Measurements from ENCODE around the gene TTC7B.
A peak's percentile ranks its signal among the peaks of the same experiment; 100 is the strongest.

Gene TTC7B

DNA sequence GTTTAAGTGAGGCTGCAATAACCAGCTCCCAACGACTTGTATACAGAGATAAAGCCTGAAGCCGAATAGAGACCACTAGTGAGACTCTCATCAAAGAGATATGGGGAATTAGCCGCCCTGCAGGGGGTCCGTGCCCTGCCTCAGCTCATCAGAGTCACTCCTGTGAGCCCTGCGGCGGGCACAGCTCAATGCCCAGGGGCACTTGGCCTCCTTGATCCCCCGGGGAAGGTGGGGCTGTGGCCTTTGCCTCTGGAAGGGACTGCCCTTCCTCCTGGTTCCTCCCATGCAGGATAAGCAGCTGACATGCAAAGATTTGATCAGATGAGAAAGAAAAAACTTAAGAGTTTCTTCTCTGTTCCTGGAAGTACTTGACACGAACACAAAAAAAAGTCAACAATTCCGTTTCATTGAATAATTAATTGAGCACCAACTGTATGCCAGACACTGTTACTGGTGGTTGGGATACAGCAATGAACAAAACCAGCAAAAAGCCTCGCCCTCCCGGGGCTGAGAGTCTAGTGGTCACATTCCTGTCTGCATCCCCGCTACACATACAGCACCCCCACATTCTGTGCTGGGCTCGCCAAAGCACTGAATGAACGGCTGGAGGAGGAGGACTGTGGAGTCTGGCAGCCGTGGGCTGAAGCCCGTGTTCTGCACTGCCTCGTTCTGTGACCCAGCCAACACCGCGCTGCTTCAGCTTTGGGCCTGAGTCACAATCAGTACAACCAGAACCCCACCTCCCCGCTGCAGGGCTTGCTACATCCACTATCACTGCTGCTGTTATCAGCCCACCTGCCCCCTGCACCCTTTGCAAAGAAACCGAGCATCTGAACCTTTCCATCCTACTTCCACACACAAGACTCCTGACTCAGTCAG is 10.3 kb downstream of the TTC7B start:
- DNase-seq (ENCODE audit: low read depth): no peak

DNA sequence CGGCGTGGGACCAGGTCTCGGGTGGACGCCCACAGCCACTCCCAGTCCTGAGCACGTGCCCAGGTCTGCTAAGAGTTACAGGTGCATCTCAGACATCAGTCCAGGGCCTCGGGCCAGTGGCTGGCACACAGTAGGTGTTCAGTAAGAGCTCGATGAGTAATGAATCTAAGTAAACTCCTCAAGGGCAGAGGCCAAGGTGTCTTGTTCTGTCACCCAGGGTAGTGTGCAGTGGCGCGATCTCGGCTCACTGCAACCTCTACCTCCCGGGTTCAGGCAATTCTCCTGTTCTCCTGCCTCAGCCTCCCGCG is 11.2 kb downstream of the TTC7B start:
- DNase-seq (ENCODE audit: low read depth): no peak

DNA sequence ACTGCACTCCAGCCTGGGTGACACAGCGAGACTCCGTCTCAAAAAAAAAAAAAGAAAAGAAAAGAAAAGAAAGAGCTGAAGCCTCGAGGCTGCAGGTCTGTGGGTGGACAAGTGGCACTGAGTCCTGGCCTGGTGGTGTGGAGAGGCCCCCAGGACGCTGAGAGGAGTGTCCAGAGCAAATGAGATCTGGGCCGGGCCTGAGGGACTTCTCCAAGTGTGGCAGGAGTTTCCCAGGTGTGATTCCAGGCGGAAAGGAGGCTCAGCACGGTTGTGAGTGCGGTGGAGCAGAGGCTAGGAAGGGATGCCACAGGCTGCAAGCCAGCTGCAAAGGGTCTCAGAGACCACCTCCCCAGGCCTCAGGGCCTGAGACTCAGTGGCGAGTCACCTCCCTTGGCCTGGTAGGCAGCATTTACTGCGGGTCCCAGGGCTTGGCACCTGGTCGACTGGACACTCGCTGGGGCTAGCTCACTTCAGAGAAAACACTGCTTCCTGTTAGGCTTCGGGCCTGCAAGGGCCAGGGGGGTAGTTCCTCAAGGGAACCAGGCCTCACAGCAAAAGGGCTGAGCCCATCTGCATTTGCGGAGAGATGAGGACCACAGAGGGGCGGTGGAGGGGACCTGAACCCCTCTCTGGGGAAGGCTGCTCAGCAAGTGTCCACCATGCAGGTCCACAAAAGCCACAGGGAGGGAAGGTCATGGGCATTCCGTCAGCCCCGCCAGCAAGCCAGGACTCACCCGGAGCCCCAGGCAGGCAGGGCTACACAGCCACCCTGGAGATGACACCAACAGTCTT is 11.7 kb downstream of the TTC7B start:
- no peak for DNase-seq (ENCODE audit: low read depth)

DNA sequence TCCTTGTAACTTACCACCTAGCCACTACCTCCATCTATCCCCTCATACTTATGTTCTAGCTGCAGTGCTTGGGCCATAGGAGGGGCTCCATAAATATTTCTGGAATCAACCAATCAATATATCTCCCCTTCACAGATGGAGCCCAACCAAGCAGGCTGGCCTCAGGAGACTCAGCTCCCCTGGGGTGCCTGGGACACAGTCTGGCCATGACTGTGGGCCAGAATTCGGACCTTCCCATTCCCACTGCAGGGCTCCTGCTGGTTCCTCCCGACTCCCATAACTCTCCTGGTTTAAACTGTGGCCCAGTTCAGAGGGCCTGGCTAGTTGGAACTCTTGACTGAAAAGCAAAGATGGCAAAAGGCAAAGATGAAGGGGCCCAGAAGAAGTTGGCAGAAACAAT is 13.0 kb downstream of the TTC7B start:
- no peak for DNase-seq (ENCODE audit: low read depth)

DNA sequence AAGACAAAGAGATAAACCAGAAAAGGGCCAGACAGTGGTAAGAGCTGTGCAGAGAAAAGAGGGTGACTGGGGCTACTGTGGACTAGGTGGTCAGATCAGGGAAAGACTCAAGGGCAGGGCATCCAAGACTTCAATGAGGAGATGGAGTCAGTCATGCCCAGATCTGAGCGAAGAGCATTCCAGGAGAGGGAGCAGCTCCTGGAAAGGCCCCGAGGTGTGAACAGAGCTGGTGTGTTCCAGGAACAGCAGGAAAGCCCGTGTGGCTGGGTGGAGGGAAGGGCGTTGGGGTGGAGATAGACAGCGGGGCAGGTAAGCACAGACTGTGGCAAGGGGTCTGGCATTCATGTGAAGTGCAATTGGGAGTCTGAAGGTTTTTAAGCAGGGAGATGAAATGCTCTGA is 16.8 kb downstream of the TTC7B start:
- DNase-seq (ENCODE audit: low read depth): no peak

DNA sequence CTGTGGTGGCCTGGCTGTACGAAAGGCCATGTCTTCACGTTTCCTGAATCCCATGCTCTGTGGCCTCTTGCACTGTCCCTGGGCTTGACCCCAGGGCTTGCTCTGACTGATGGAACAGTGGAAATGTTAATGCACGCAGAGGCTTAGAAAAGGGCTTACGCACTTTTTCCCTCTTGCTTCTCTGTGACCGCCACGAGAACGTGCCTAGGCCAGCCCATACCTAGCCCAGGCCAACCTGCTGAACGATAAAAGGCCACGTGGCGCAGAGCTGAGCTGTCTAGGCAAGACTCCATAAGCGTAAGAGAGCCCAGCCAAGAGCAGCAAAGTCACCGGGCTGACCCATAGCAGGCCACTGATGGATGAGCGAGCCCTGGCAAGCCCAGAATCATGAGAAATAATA is 18.3 kb downstream of the TTC7B start:
- no peak for DNase-seq (ENCODE audit: low read depth)

DNA sequence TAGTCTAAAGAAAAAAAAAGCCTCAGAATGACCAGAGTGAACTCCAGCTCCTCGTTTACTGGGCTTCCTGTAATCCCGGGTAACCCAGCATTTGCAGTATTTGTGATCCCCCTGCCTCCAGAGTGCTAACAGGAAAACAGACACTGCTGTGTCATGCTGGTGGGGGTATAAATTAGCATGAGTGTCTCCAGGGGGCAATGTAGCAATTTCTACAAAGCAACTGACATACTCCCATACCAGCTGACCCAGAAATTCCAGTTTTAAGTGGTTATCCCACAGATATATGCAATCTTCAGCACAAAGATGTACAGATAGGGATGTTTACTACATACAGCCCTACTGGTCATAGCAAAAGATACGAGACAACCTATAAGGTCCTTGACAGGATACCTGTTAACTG is 18.8 kb downstream of the TTC7B start:
- DNase-seq (ENCODE audit: low read depth): no peak

DNA sequence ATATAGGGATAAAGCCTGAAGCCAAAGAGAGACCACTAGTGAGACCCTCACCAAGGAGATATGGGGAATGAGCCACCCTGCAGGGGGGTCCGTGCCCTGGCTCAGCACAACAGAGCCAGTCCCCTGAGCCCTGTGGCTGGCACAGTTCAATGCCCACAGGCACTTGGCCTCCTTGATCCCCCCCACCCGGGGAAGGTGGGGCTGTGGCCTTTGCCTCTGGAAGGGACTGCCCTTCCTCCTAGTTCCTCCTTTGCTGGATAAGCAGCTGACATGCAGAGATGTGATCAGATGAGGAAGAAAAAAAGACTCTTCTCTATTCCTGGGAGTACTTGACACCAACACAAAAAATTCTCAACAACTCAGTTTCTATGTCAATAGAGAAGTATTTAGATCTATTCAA is 19.9 kb downstream of the TTC7B start:
- DNase-seq (ENCODE audit: low read depth): no peak

DNA sequence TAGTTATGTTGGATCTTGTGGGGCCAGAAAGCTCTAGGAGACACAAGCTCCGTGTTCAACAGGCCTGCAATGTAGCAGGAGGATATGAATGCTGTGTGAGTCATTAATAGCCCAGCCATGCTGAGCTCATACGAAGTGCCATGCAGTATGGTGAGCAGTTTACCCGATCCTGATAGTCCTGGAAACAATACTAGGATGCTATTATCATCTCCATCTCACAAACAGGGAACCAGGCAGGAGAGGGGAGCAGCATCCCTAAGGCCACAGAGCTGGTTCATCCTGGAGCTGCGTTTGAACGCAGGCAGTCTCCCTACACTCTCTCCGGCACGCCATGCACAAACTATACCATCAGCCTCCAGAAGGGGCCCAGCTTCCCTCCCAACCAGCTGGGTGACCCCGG is 20.5 kb downstream of the TTC7B start:
- peak; percentile 24 for DNase-seq (ENCODE audit: low read depth)

DNA sequence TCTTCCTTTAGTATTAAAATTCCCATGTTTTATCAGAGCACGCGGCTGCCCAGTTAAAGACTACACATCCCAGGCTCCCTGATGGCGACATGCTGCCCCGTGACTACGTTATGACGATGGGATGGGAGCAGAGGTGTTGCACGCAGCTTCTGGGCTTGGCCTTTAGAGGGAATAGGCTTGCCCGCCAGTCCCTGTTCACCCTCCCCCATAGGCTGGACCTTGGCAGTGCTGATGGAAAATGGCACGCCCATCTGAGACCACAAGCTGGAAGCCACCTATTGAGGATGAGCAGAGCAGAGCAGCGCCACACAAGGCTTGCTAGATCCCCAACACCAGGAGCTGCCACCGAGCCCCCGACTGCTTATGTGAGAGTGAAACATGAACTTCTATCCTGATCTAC is 24.7 kb downstream of the TTC7B start:
- no peak for DNase-seq (ENCODE audit: low read depth)

DNA sequence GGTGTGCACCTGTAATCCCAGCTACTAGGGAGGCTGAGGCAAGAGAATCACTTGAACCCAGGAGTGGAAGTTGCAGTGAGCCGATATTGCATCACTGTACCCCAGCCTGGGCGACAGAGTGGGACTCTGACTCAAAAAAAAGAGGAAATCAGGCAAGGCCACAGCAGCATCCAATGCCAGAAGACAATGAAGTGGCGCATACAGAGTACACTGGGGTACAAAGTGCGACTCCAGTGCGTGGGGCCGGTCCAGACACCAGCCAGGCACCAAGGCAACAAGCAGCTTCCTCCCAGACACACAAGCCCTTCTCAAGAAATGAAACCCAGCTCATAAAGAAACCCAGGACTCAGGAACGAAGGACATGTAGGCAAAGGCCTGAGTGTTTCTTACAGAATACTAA is 28.2 kb downstream of the TTC7B start:
- no peak for DNase-seq (ENCODE audit: low read depth)

DNA sequence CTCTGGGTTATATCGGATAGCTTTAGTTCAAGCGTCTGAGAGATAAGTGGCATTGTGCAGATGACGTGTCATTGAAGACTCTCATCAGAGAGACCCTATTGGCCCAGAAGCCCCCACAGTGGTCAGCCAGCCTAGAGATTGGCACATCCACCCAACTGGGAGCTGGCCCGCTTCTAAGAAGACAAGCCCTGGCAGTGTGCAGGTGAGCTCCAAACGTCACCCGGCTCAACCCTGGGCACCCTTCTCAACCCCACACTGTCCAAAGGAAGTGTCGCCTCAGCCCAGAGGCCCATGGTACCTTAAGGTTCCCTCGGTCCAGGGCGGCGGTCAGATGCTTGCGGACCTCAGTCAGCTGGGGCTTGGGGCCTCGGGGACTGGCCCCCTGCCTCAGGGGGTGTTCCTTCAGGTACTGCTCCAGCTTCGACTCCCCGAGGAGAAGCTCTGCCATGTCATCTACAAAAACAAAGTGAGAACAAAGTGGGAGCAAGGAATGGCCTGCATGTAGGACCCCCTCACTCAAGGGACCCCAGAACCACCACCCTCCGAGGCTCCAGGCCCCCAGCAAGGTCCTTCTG is 30.3 kb downstream of the TTC7B start:
- no peak for DNase-seq (ENCODE audit: low read depth)

DNA sequence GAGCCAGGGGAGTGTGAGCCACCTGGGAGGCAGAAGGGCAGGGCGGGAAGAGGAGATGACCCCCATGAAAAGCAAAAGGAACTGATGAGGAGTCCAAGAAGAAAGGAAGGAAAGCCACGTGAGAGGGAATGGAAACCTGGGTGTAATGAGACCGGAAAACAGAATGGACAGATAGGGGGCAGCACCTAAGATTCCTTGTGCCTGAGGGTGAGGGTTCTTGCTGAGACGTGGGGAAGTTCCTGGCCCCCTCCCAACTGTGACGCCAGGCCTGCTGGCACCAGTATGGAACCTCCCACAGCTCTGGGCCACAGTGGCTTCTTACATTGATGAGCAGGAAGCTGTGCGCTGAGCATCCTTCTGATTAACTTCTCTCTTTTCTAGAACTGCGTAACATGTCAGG is 30.8 kb downstream of the TTC7B start:
- DNase-seq (ENCODE audit: low read depth): no peak

DNA sequence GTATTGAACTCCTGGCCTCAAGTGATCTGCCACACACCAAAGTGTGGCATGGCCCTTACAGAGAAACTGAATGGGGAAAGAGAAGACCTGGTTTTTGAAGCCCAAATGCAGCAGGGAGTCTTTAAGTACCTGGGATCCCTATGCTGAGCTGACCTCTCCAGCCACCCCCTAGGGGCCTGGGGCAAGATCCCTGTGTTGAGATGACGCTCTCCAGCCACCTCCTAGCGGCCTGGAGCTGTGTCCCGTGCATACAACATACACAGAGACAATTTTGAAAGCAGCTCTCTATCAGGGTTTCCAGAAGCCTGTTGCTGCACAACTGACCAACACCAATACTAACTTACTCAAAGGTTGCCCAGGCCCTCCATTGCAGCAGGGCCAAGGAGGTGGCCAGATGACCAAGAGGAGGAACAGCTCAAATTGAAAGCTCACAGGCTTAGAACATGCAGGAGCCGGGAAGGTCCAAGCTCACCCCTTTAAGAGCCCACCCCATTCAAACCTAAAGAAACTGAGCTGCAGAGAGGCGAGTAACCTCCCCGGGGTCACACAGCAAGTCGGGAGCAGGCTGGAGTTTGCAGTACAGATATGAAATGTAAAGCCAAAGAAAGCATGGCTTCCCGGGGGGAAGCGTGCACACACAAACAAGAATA is 31.5 kb downstream of the TTC7B start:
- no peak for DNase-seq (ENCODE audit: low read depth)

DNA sequence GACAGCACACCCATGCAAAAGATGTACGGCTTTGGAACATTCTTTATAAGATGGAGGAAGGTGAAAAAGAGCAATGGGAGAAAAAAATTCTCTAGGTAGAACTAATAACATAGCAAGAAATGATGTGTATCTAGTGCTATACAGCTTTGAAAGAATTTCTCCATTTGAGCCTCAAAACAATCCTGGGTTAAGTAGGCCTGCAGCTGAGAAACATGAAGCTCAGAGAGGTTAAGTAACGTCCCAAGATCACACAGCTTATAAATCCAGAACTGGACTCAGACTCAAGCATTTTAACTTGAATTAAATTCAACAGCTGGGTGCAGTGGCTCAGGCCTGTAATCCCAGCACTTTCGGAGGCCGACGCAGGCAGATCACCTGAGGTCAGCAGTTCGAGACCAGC is 32.9 kb downstream of the TTC7B start:
- DNase-seq (ENCODE audit: low read depth): no peak

DNA sequence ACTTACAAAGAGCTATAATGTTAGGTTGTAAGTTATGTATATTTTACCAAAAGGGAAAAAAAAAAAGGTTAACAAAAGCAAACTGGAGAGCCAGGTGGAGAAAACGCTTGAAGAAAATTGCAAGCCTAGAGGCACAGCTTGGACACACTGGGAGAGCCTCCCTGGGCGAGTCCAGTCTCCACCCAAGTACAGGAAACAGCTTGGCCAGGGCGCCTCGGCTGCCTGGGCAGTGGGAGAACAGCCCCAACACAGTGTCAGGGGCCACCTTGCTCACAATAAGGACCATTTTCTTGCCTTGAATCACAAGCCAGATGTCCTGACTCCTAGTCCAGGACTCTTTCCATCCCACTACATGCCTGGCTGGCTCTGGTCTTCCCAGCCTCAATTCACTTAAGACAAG is 33.3 kb downstream of the TTC7B start:
- no peak for DNase-seq (ENCODE audit: low read depth)

DNA sequence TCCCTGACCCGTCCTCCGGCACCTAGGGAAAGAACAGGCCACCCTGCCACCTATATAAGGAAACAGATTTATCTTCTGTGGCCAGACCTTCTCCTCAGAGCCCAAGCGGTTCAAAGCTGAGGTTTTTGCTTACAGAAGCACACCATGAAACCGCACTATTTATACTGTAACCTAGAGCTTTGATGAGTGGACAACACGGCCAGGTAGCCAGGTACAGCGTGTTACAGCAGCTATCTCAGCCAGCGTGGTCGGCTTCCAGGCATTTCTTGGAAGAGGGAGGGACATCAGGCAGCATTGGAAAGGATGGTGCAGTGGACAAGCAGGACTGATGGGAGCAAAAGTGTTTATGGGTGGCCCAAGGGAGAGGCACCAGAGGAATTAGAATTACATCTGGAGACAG is 34.4 kb downstream of the TTC7B start:
- DNase-seq (ENCODE audit: low read depth): no peak

DNA sequence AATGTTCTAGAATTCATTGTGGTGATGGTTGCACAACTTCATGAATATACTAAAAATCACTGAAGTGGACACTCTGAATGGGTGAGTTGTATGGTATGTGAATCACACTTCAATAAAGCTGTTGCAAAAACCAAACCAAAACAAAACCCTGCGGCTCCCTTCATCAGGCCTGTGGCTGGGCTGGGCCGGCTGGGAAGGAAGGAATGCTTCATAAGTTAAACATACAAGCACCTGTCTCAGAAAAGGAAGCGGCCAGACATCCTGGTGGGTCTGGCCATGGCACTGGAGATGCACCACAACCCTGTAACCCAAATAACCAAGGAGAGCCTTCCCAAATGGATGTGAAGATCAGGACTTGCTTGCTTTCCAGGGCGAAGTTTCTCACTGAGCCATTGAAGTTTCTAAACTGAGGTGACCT is 34.9 kb downstream of the TTC7B start:
- DNase-seq (ENCODE audit: low read depth): no peak

DNA sequence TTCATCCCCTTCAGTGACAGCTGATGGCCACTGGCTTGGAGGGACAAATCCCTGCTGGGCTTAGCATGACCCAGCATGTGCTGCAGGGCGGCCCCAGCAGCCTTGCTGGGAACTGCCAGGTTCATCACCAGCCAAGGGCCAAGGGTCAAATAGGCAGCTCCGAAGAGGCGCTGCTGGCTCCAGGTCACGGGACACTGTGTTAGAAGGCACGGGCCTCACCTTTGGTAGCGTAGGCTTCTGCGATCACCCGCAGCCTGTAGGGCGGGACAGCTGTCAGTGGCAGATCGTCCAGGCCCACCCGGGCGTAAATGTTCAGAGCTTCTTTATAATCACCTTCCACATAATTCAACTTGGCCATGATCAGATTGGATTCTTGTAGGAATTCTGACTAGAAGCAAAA is 35.7 kb downstream of the TTC7B start:
- DNase-seq (ENCODE audit: low read depth): no peak

DNA sequence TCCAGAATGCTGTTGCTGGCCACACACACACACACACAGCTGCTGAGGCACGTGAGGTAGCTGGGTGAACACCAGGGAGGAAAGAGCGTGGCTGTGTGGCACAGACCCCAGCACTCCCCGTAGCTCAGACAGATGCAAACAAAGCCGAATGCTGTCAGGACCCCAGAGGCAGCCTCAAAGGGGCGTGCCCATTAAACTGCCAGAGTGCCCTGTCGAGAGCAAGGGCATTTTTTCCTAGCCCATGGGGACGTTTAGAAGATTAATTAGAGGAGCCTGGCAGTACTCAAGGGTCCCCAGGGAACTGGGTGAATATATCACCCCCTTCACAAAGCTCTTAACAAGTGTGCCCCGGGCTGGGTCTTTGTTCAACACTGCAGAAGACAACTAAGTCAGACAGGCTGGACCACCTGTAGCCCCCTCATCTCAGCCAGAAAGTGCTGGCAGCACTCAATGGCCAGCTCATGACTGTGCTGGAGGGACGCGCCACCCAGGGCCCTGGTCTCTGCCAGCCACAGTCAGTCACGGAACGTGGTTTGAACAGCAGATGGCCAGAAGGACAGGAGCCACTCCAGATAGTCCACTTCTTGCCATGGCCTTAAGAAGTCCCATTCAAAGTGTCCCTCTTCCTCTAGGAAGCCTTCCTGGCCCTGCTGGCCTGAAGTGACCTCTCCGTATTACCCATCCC is 37.5 kb downstream of the TTC7B start:
- no peak for DNase-seq (ENCODE audit: low read depth)

DNA sequence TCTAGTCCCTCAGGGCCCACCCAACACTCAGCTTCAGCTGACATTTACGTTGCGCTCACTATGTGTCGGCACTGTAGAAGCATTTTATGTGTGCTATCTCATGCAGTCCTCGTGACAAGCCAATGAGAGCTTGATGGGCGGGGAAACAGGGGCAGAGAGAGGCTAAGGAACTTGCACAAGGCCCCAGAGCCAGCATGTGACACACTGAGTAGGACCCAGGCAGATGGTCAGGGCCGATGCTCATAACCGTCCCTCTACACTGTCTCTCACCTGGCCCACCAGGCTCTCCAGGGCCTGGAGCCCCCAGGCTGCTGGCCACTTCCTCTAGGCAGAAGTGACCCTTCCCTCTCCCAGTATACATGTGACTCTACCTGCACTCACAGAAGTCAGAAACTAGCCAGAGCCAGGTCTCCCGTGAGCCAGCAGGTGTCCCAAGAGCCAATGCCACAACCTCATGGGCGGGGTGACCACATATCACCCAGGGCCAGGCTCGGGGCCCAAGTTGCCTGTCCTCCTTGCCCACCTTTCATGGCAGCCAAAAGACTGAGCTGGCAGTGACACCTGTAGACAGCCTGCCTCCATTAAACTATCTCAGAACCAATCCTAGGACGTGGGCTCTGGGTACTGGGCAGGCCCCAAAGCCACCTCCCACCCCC is 38.3 kb downstream of the TTC7B start:
- DNase-seq (ENCODE audit: low read depth): no peak

DNA sequence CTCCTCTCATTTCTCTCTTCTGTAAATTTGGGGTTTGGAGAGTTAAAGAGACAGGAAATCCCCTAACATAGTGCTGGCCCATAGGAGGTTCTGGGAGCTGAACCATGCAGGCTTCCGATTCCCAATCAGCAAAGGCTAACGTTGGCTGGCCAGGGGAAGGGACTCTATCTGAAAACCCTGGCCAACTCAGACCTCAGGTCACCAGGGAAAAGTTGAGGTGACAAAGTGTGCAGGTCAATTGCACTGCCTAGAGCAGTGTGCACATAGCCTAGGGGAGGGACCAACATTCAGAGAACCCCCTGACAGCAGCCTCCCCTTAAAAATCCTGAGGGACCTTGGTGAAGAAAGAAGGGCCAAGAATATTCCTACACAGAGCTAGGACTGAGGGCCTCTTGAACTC is 38.9 kb downstream of the TTC7B start:
- no peak for DNase-seq (ENCODE audit: low read depth)

All from HS-27A (cell line).